Daoy (cell line): Measurements from ENCODE around the gene IL1RL2. TPM values are rescaled to one million over a fixed set of nuclear protein-coding genes. Genes with fewer than 3 reads are reported as not detected.
A peak's percentile ranks its signal among the peaks of the same experiment; 100 is the strongest.

Experiments used
- DNase-seq: peaks from one replicate; pipeline ENCODE4 v3.0.0-alpha.2; 2015; ENCODE audit warnings: low read depth
- total RNA-seq: library from RNA; depleted of rRNA; stranded (reverse); fragments of >200 nt; shearing (Covaris generic); gene quantifications from 2 replicates; pipeline ENCODE4 v1.2.3, GENCODE V29; 2014

The IL1RL2 gene
- total RNA-seq, 1 experiment from 2014 or later, result not detected

- no peak for DNase-seq
These were observed 7.9 kb downstream of the IL1RL2 start for GRCh38 chr2:102194609-102195268.

GRCh38 chr2:102197389-102198137 is 10.7 kb downstream of the IL1RL2 start:
- DNase-seq, result no peak

GRCh38 chr2:102200539-102200938 is 13.7 kb downstream of the IL1RL2 start:
- no peak for DNase-seq

- DNase-seq, result no peak
These were observed 17.8 kb downstream of the IL1RL2 start for GRCh38 chr2:102204638-102205037.

GRCh38 chr2:102206666-102207341 is 20.0 kb downstream of the IL1RL2 start:
- DNase-seq, result no peak

GRCh38 chr2:102208774-102209173 is 22.0 kb downstream of the IL1RL2 start:
- DNase-seq, result no peak

- DNase-seq, result no peak
These were observed 22.7 kb downstream of the IL1RL2 start for GRCh38 chr2:102209474-102209873.

GRCh38 chr2:102217032-102217431 is 30.2 kb downstream of the IL1RL2 start:
- DNase-seq, result no peak

- no peak for DNase-seq
These were observed 38.3 kb downstream of the IL1RL2 start for GRCh38 chr2:102224824-102225739.

- DNase-seq, result no peak
These were observed 39.3 kb downstream of the IL1RL2 start for GRCh38 chr2:102226171-102226570.

- DNase-seq, result no peak
These were observed 40.0 kb downstream of the IL1RL2 start for GRCh38 chr2:102226612-102227391.

GRCh38 chr2:102229141-102229769 is 42.4 kb downstream of the IL1RL2 start:
- no peak for DNase-seq

GRCh38 chr2:102230410-102230909 is 43.6 kb downstream of the IL1RL2 start:
- no peak for DNase-seq

- no peak for DNase-seq
These were observed 46.5 kb downstream of the IL1RL2 start for GRCh38 chr2:102233132-102233884.

GRCh38 chr2:102235042-102235473 is 48.2 kb downstream of the IL1RL2 start:
- no peak for DNase-seq

GRCh38 chr2:102235491-102235890 is 48.7 kb downstream of the IL1RL2 start:
- DNase-seq, result peak; percentile 38

GRCh38 chr2:102236132-102236531 is 49.3 kb downstream of the IL1RL2 start:
- DNase-seq, result no peak

GRCh38 chr2:102237176-102237575 is 50.4 kb downstream of the IL1RL2 start:
- no peak for DNase-seq

- DNase-seq, result peak; percentile 32
These were observed 51.4 kb downstream of the IL1RL2 start for GRCh38 chr2:102238039-102238756.
